Activated CD4-positive, alpha-beta T cell treated with anti-CD3 and anti-CD28 coated beads, Interleukin-2, amount 50 U/mL, for 48 hours (primary cell): ENCODE data around the gene ARSJ.
"Not testable (repeated sequence)": the region's sequence is repeated elsewhere in the genome, so short reads cannot be mapped to it uniquely, and the experiment has no call there.

Experiments
- DNase-seq, 2 experiments: peaks; one replicate each; pipeline ENCODE4 v3.0.0-alpha.2; 2020

The ARSJ gene

GRCh38 chr4:113979148-113979904 lies at the start of gene ARSJ:
Gene ARSJ, minus strand, starts transcription at chr4:113979647. Its CDS starts 813 bp downstream, at chr4:113978834.
- DNase-seq, result peak; percentile 26 to 39

- DNase-seq, result no peak
Observed at GRCh38 chr4:114028071-114028470, 48.6 kb upstream of the ARSJ start.

DNA sequence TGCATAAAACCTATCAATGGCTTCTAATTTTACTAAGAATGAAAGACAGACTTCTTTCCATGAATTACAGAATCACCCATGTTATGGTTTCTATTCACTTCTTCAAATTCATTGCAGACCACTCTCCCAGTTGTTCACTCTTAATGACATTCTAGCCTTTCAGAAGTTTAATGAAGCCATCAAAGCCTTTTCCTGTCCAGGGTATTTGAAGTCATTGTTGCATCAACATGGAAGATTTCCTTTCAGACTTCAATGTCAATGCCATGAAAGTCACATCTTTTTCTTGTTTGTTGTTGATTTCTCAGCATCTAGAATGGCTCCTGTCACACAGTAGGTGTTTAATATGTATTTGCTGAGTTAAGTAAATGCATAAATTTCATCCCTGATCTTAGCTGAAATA lies 48.1 kb upstream of the ARSJ start:
- no peak for DNase-seq

DNA sequence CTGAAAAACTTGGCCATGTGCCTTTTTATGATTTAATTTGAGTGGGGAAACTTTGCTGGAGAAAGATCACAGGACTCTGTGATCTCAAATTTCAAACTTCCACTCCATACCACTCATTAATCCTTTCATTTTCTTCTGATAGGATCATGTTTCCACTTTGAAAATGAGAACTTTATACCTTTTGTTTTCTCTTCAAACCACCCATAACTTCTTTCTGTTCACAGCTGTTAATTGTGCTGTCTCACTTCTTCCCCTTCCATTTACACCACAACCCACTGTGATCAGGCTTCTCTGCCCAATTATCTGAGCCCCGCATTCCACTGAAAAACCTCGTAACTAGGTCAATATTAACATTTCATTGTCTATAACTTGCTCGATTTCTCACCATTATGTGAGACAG lies 47.0 kb upstream of the ARSJ start:
- DNase-seq, result no peak

DNA sequence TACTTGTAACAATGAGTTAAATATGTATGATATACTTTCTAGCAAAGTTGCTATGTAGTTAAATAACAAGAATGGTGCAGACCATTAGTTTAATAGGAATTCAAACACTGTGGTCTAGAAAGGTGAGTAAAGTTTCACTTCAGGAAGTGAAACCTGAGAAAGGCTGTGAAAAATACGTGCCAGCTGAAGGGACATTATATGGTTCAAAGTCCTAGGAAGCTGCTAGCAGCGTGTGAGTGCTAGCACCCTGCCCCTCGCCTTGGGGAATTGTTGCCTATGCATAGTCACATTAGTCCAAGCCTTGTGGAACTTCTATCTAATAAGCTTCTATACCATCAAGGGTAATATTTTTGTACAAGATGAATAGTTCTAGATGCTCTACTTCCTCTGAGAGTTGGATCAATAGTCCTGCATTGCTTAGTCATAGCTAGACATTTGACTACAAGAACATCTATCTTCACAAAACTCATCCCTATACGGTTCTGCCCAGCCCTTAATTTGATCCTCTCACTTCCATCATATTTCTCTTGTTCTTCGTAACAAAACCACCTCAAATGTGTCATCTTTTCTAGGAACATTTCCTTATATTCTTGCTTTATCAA lies 45.8 kb upstream of the ARSJ start:
- no peak for DNase-seq

- no peak for DNase-seq
Observed at GRCh38 chr4:114021451-114021850, 42.0 kb upstream of the ARSJ start.

DNA sequence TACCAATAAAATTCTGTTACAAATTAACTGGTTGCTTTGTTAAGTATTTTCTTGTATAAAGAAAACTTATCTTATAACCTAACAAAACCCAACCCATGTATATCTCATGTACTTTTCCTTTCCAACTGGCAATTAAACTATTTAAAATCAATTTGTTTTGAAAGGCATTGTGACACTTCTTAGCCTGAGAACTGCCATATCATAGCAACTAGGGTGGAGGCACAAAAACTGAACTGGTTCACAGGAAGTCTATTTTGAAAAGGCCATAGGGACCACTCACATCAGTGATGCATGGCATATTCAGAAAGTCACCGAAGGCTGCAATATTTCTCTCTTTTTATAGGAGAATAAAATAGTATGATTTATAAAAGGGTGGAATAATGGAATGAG lies 40.5 kb upstream of the ARSJ start:
- DNase-seq, result no peak

DNA sequence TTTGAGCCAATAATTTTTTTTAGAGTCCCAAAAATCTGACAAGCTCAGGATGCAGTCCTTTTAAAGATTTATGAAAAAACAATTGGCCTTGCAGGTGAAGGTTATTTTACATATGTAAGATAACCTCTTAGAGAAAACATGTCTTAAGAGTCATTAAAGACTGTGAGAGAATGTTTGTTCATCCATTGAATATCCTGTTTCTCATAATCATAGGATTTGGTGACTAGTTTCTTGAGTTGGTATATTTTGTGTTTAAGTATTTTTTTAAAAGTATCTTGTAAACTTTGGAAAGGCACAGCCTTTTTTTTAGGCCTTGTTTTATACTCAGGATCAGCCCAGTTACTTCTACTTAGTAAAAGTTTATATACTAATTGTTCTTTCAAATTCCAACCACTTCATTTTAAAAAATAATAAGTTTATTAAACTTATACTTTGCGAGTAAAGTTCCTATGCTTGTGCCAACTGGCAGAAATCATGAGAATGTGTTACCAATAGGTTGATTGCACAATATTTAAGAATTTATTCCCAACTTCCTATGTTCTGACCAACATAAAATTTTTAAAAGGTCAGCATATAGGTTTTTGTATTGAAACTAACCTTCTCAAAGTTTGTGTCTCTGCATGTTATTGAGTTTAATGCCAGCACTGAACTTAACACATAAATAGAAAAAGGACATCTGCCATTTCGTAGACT lies 40.0 kb upstream of the ARSJ start:
- DNase-seq, result no peak

- DNase-seq, result no peak
Observed at GRCh38 chr4:114017120-114017917, 37.9 kb upstream of the ARSJ start.

DNA sequence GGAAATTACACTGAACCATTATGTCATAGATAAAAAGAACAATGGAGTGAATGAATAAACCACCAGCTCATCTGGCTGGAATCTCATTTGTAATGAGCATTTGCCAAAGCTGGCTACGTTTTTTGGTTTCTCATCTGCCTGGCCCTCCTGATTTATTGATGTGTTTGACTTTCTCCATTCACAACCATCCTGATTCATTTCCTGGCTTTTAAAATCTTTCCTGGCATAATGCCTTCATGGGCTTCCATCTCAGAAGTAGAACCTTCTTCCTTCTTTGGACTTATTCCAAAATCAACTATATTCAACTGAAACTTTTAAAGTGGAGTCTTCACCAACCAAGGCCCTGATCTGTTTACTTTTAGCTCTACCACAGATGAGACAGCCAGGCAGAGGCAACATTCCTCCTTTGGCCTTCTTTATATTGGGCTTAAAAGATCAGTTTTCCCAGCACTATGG lies 36.0 kb upstream of the ARSJ start:
- DNase-seq, result no peak

DNA sequence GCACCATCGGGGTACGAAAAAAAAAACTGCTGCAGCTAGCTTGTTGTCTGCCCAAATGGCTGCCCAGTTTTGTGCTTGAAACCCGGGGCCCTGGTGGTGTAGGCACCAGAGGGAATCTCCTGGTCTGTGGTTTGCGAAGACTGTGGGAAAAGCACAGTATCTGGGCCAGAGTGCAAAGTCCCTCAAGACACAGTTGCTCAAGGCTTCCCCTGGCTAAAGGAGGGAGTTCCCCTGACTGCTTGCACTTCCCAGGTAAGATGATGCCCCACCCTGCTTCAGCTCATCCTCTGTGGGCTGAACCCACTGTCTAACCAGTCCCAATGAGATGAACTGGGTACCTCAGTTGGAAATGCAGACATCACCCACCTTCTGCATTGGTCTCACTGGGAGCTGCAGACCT lies 33.8 kb upstream of the ARSJ start:
- DNase-seq, result not testable (repeated sequence)

DNA sequence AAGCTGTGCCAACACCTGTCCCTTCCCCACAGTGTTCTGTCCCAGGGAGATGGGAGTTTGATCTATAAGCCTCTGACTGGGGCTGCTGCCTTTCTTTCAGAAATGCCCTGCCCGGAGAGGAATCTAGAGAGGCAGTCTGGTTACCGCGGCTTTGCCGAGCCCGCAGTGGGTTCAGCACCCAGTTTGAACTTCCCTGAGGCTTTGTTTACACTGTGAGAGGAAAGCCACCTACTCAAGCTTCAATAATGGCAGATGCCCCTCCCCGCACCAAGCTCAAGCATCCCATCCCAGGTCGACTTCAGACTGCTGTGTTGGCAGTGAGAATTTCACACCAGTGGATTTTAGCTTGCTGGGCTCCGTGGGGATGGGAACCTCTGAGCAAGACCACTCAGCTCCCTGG lies 33.3 kb upstream of the ARSJ start:
- DNase-seq, result no peak

GRCh38 chr4:114005569-114006442 lies 26.4 kb upstream of the ARSJ start:
- DNase-seq, result no peak

DNA sequence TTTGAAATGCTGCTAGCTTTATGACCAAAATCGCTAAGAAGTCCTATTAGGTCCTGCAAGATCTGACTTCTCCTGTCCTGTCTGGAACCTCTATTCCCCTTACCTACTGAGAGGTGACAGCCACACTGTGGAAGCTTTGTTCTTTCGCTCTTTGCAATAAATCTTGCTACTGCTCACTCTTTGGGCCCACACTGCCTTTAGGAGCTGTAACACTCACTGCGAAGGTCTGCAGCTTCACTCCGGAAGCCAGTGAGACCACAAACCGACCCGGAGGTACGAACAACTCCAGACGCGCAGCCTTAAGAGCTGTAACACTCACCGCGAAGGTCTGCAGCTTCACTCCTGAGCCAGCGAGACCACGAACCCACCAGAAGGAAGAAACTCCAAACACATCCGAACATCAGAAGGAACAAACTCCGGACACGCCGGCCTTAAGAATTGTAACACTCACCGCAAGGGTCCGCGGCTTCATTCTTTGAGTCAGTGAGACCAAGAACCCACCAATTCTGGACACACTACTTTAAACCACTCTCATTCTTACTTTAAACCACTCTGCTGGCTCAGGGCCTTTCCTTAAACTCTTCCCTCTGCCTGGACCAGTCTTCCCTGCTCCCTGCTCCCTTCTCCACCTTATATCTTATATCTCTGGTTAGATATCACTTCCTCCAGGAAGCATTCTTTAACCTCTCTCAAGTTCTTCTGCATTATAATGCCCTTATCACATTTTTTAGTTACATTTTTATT lies 25.2 kb upstream of the ARSJ start:
- peak in 1 of 2 experiments; percentile 16 for DNase-seq

- DNase-seq, result no peak
Observed at GRCh38 chr4:113998531-113998930, 19.1 kb upstream of the ARSJ start.

DNA sequence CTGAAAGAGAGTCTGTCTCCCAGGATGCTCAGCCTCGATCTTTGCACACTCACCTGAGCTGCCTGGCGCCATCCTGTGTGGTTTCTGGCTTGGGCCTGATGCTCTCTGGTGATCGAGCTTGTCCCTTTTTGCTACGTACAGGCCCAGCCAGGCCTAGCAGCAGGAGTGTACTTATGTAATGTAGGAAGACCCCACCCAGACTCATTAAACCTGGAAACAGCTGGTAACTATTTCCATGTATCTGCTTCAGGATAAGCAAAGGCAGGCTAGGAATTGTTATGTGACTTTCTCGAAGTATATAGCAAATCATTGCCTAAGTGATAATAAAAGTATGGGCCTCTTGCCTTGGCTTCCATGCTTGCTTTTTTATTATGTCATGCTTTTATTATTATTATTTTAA lies 18.6 kb upstream of the ARSJ start:
- DNase-seq, result no peak

GRCh38 chr4:113997206-113997605 lies 17.8 kb upstream of the ARSJ start:
- no peak for DNase-seq

DNA sequence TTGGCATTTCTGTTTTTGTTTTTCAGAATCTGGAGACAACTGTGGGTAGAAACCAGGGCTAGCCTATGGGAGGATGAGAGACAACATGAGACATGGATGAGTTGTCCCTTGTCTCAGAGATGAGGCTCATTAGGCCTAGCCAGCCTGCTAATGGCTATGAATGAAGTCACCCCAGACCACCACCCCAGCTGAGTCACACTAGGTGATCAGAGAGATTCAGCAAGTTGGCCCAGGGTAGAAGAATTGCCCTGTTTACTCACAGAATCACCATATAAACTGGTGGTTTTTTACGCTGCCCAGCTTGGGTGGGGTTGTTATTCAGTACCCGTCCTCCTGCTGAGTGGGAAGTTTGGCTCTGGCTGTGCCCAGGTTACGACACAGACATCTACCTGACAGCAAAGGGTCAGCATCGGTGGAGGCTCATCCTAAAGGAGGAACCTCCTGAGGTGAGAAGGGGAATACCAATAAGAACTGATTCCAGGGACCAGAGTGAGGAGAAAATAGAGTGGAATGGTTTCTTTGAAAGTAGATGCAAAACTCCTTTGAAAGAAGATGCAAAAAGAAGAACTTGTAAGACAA lies 17.2 kb upstream of the ARSJ start:
- no peak for DNase-seq

- no peak for DNase-seq
Observed at GRCh38 chr4:113993887-113994286, 14.4 kb upstream of the ARSJ start.

DNA sequence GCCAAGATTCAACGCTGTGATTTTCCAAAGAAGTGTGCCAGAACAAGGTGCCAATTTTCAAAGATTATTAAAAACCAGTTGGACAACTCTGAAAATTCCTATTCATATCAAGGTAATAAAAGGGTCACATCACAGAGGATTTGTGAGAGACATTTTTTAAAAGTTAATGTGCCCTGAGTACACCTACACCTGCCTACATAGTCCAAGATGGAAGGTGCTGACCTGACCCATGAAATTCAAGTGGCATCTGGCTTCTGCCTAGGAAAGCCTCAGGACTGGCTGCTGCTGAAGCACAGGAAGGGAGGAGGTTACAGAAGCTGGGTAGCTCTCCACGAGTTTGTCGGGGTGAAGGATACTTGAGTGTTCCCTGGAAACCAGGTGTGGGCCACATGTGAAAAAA lies 11.4 kb upstream of the ARSJ start:
- DNase-seq, result no peak

DNA sequence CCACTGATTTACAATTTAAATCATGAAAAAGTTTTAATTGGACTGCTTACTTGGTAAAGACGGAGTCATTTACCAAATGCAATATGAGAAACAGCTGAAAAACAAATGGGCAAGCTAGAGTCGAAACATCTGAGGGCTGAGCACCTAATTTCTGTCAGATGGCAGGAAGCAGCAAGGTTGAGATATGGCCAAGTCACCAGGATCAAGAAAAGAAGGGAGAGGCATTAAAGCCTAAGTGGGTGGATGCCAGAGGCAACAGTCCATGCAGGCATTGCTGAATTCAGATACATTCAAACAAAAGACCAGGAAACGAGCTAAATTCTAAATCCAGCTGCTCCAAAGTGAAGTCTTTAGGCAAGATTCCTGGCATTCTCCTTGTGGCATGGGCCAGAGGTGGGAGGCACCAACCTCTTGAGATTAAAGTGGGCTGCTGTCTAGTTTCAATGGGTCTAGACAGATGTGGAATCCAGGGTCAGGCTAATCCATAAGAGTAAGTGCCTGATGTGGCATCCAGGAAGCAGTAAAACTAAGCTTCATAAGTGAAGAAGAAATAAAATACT lies 8.0 kb upstream of the ARSJ start:
- no peak for DNase-seq
